Adrenal gland (tissue), 12 donors: Measurements from ENCODE around the gene CHI3L1. TPM values are rescaled to one million over a fixed set of nuclear protein-coding genes. Genes with fewer than 3 reads are reported as not detected.
A peak's percentile ranks its signal among the peaks of the same experiment; 100 is the strongest.

Experiments used
- DNase-seq, 7 donors: peaks; one replicate each; pipeline ENCODE4 v3.0.0-alpha.2; 2019 to 2020
- H3K27ac ChIP-seq, 5 donors: fragments of 200-600 bp; sonication (generic) in 4 of 5; 1 replicate in 3 of 5; 2 replicates in 2 of 5; pipeline versions ENCODE4 v1.5.1 to v1.8.0; 2016 to 2020; ENCODE audit warnings: mild to moderate bottlenecking in 1 of 5
- H3K27me3 ChIP-seq: fragments of 200-600 bp; 2 replicates; pipeline ENCODE4 v1.8.0; 2021
- H3K36me3 ChIP-seq, 2 donors: fragments of 200-600 bp; replicated peaks in 1 of 2; 1 replicate in 1 of 2; 2 replicates in 1 of 2; pipeline versions ENCODE4 v1.5.1 to v1.8.0; 2018 to 2022
- H3K4me1 ChIP-seq, 2 donors: fragments of 200-600 bp; replicated peaks in 1 of 2; 1 replicate in 1 of 2; 2 replicates in 1 of 2; pipeline versions ENCODE4 v1.5.1 to v1.8.0; 2018 to 2021
- H3K4me3 ChIP-seq, 4 donors: fragments of 200-600 bp; sonication (generic) in 3 of 4; one replicate each; pipeline ENCODE4 v1.5.1; 2016 to 2018
- H3K9me3 ChIP-seq, 3 donors: fragments of 200-600 bp; sonication (generic) in 1 of 3; replicated peaks in 1 of 3; 1 replicate in 2 of 3; 2 replicates in 1 of 3; pipeline versions ENCODE4 v1.5.1 to v1.8.0; 2016 to 2021
- POLR2A ChIP-seq, 2 donors: fragments of 450-650 bp; IDR thresholded peaks; one replicate each; pipeline ENCODE4 v1.6.1; 2017; ENCODE audit warnings: antibody characterized with exemption in 2 of 2, mild to moderate bottlenecking in 2 of 2, moderate library complexity in 1 of 2
- WGBS, 4 donors: extraction: QIAGEN DNeasy Blood & Tissue Kit in 2 of 4; methylation state at CpG; one replicate each; pipeline versions ENCODE4 v1.1.5 to v1.1.7; 2013 to 2017; 5-methylcytosine and 5-hydroxymethylcytosine counted together
- intact Hi-C, 2 donors: fragments of 100-400 bp; cut with DNase I; formaldehyde crosslinking; loops; one replicate each; pipeline versions ENCODE4 v1.14.1 to v1.15.0; 2022 to 2023
- polyA plus RNA-seq, 3 donors: library from polyadenylated mRNA; stranded (reverse); fragments of 200-250 nt in 2 of 3; fragments of 350-450 nt in 1 of 3; fragmentation: Illumina TruSeq in 1 of 3; extraction: RNeasy Lipid Tissue Mini Kit (QIAGEN cat#74804) in 1 of 3; gene quantifications; one replicate each; pipeline ENCODE4 v1.2.3, GENCODE V29; 2013 to 2014
- total RNA-seq, 9 donors: library from RNA; depleted of rRNA in 4 of 9; stranded (reverse); fragments of >200 nt in 4 of 9; fragments of 120-200 nt in 1 of 9; fragmentation: NEBNext Ultra II Directional in 1 of 9; extraction: Animal tissue kit (Norgen Biotek cat#: 25700) in 1 of 9; gene quantifications; one replicate each; pipeline versions ENCODE4 v1.1.0 to v1.2.4, GENCODE V29; 2013 to 2023
- TF ChIP-seq, protein P1 (sequence below), 6 experiments: fragments of 450-650 bp in 4 of 6; fragments of 200-600 bp in 2 of 6; sonication (generic) in 1 of 6; IDR thresholded peaks; 1 replicate in 5 of 6; 2 replicates in 1 of 6; pipeline versions ENCODE4 v1.5.1 to v1.8.0; 2016 to 2021; ENCODE audit warnings: antibody characterized with exemption in 6 of 6, mild to moderate bottlenecking in 2 of 6, moderate library complexity in 1 of 6
- donor health status: healthy with polysubstance abuse.
- donor health status: Bipolar disorder and iron deficiency.
- donor health status: DM: yes; HTN: yes; CAD: no.
- donor health status: DM: no; HTN: no; CAD: no.
- donor health status: DM: no; HTN: no; CAD: no.
- donor health status: DM: yes; HTN: yes; CAD: no.

Gene CHI3L1
- total and polyA plus RNA-seq, 12 donors, result 0.11 to 19.1 (median 0.74) TPM

GRCh38 chr1:203184467-203184866, 2.0 kb downstream of the CHI3L1 start:
- no peaks in the 10 kb centered on the region for H3K27me3 ChIP-seq
- no peaks in the 10 kb centered on the region for H3K36me3 ChIP-seq
- no peaks in the 10 kb centered on the region for H3K4me1 ChIP-seq
- intact Hi-C loops, result no loop called here
- WGBS, 4 donors, result 69 to 94% (median 86%) methylated on average over 2 to 4 of the region's 4 CpGs
- H3K4me3 ChIP-seq, result no peak overlapping the region
- no peak for DNase-seq
- TF ChIP-seq, protein P1, sequence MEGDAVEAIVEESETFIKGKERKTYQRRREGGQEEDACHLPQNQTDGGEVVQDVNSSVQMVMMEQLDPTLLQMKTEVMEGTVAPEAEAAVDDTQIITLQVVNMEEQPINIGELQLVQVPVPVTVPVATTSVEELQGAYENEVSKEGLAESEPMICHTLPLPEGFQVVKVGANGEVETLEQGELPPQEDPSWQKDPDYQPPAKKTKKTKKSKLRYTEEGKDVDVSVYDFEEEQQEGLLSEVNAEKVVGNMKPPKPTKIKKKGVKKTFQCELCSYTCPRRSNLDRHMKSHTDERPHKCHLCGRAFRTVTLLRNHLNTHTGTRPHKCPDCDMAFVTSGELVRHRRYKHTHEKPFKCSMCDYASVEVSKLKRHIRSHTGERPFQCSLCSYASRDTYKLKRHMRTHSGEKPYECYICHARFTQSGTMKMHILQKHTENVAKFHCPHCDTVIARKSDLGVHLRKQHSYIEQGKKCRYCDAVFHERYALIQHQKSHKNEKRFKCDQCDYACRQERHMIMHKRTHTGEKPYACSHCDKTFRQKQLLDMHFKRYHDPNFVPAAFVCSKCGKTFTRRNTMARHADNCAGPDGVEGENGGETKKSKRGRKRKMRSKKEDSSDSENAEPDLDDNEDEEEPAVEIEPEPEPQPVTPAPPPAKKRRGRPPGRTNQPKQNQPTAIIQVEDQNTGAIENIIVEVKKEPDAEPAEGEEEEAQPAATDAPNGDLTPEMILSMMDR (IDR thresholded peaks at IDR 0.05), result no peak
- no peak for TF ChIP-seq POLR2A (IDR thresholded peaks at IDR 0.05)
- H3K9me3 ChIP-seq, result no peaks in the 10 kb centered on the region
- no peak overlapping the region for H3K27ac ChIP-seq

DNA sequence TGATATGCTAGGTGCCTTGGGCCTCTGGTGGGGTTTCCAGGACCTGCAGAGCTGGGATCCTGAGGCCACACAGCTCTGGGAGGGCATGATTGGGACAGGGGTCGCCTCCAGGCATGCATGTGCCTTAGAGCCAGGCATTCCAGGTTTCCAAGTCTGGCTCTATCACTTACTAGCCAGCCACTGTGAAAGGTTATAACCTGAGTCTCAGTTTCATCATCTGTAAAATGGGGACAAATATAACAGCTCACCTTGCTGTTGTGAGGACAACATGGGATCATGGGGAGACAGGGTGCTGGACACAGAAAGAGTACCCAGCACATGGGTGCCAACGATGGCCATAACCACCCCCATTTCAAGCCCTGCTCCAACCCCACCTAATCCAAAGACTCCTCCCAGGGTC, 2.7 kb downstream of the CHI3L1 start:
- Histone ChIP-seq H3K4me3 (no peak overlapping the region), H3K4me1 (no peaks in the 10 kb centered on the region), H3K36me3 (no peaks in the 10 kb centered on the region), H3K27me3 (no peaks in the 10 kb centered on the region), H3K27ac (no peak overlapping the region), H3K9me3 (no peaks in the 10 kb centered on the region)
- no peak for DNase-seq
- 71 to 89% (median 84%) methylated on average over 2 of the region's 2 CpGs for WGBS, 4 donors
- TF ChIP-seq, protein P1 (IDR thresholded peaks at IDR 0.05), result no peak
- no peak for TF ChIP-seq POLR2A (IDR thresholded peaks at IDR 0.05)
- intact Hi-C loops, result no loop called here

GRCh38 chr1:203182387-203182953, 4.0 kb downstream of the CHI3L1 start:
- Histone ChIP-seq H3K9me3 (no peaks in the 10 kb centered on the region), H3K36me3 (no peaks in the 10 kb centered on the region), H3K27me3 (no peaks in the 10 kb centered on the region), H3K4me1 (peaks cover 3 to 11% of the 10 kb centered on the region in 2 donors), H3K27ac (no peak overlapping the region), H3K4me3 (no peak overlapping the region)
- 71 to 78% (median 75%) methylated on average over 6 to 7 of the region's 7 CpGs for WGBS, 4 donors
- DNase-seq, result peak in 3 of 7 donors; percentile 28 to 52 (median 32)
- no peak for TF ChIP-seq POLR2A (IDR thresholded peaks at IDR 0.05)
- TF ChIP-seq, protein P1 (IDR thresholded peaks at IDR 0.05), result no peak
- intact Hi-C loops, result no loop called here

- H3K9me3 ChIP-seq, result no peaks in the 10 kb centered on the region
- H3K36me3 ChIP-seq, result no peaks in the 10 kb centered on the region
- no peak overlapping the region for H3K27ac ChIP-seq
- no peaks in the 10 kb centered on the region for H3K27me3 ChIP-seq
- 67 to 92% (median 85%) methylated on average over 8 to 10 of the region's 10 CpGs for WGBS, 4 donors
- intact Hi-C loops, result no loop called here
- TF ChIP-seq, protein P1 (IDR thresholded peaks at IDR 0.05), result no peak
- TF ChIP-seq POLR2A (IDR thresholded peaks at IDR 0.05), result no peak
- H3K4me1 ChIP-seq, result peaks cover 4 to 14% of the 10 kb centered on the region in 2 donors
- no peak overlapping the region for H3K4me3 ChIP-seq
- DNase-seq, result no peak
Observed at GRCh38 chr1:203181586-203182386, 4.7 kb downstream of the CHI3L1 start.
